Renal cortex interstitium (tissue), 11 donors: ENCODE measurements around the gene TTLL6. TPM values are rescaled to one million over a fixed set of nuclear protein-coding genes. Genes with fewer than 3 reads are reported as not detected.
"Not testable (repeated sequence)": the region's sequence is repeated elsewhere in the genome, so short reads cannot be mapped to it uniquely, and the experiment has no call there.

ENCODE experiments used
- DNase-seq, 11 donors: peaks; one replicate each; pipeline ENCODE4 v3.0.0-alpha.2; 2013; ENCODE audit warnings: low read depth in 9 of 11, low spot score in 4 of 11; ENCODE audit errors: extremely low read depth in 1 of 11
- polyA plus RNA-seq, 3 donors: library from polyadenylated mRNA; unstranded; fragments of 120-200 nt; gene quantifications; one replicate each; pipeline ENCODE4 v1.2.1, GENCODE V29; 2013; ENCODE audit not compliant: insufficient read length in 3 of 3

TTLL6 gene
- polyA plus RNA-seq, 3 donors, result 0.44 to 0.54 (median 0.52) TPM

- no peak for DNase-seq
Measured at GRCh38 chr17:48718227-48718760, 98.7 kb downstream of the TTLL6 start.

- DNase-seq, result no peak
Measured at GRCh38 chr17:48717367-48718226, 99.4 kb downstream of the TTLL6 start.

DNA sequence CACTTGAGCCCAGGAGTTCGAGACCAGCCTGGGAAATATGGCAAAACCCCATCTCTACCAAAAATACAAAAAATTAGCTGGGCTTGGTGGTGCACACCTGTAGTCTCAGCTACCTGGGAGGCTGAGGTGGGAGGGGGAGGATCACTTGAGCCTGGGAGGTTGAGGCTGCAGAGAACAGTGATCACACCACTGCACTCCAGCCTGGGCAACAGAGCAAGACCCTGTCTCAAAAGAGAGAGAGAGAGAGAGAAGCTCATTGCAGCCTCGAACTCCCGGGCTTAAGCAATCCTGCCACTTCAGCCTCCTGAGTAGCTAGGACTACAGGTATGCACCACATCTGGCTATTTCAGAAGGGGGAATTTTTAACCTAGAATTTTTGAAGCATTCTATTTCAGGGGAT, 100.5 kb downstream of the TTLL6 start:
- DNase-seq, result not testable (repeated sequence)

DNA sequence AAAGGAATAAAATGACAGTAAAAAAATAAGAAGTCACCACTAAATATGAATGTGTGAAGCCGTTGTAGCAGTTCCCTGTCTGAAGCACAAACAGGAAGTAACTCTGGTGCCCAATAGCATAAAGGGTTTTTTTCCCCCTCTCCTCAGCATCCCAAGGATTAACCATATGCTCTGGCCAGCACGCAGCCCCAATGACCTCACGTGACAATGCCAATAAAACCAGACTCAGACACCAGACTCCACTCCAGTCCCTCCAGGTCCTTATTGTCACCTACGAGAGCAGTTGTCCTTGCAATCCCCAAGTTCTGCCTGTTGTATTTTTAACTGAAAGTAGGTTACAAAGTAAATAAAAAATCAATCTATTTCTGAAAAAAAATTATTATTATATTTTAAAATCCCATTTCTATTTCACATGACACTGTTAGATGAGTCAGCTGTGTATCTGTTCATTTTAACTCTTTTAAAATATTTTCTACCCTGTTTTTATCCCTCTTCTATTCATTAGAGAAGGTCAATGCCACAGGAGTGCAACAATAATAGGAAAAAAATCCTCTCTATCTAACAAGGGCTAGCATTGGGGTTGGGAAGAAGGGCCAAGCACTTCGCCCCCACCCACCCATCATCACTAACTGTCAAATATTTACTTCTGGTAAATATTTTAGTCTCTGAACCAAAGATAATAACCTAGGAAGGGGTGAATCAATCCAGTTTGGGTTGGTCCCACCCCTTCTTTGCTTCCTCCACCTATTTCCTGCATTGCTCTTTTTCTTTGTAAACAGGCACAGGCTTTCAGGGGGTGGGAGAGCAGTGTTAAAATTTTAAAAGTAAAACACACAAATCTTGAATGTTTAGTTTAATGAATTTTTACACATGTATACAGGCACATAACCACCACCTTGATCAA, 101.3 kb downstream of the TTLL6 start:
- DNase-seq, result no peak

Other genes starting within 250 kb of the TTLL6 start
- 10 to 100 TPM; 12.3 to 26.4 (median 15.6) TPM for gene HOXB4, start 238.9 kb downstream of the TTLL6 start, polyA plus RNA-seq
- 100 to 1,000 TPM; 153 to 258 (median 169) TPM for gene HOXB3, start 227.0 kb downstream of the TTLL6 start, polyA plus RNA-seq
- 10 to 100 TPM; 30.0 to 58.2 (median 39.7) TPM for gene HOXB5, start 223.4 kb downstream of the TTLL6 start, polyA plus RNA-seq
- gene HOXB6, start 212.2 kb downstream of the TTLL6 start, polyA plus RNA-seq, result 100 to 1,000 TPM in 2 of 3 donors, 10 to 100 TPM in 1; 78.6 to 173 (median 115) TPM
- 10 to 100 TPM; 48.5 to 52.0 (median 48.5) TPM for gene HOXB7, start 206.2 kb downstream of the TTLL6 start, polyA plus RNA-seq
- gene HOXB8, start 201.9 kb downstream of the TTLL6 start, polyA plus RNA-seq, result 10 to 100 TPM; 46.1 to 68.4 (median 55.6) TPM
- gene HOXB9, start 190.9 kb downstream of the TTLL6 start, polyA plus RNA-seq, result 10 to 100 TPM; 68.7 to 88.7 (median 72.5) TPM
- gene PRAC1, start 94.7 kb downstream of the TTLL6 start, polyA plus RNA-seq, result not detected
- not detected for gene PRAC2, start 94.0 kb downstream of the TTLL6 start, polyA plus RNA-seq
- gene HOXB13, start 88.5 kb downstream of the TTLL6 start, polyA plus RNA-seq, result not detected
- gene CALCOCO2, start 13.8 kb upstream of the TTLL6 start, polyA plus RNA-seq, result 10 to 100 TPM; 71.9 to 83.7 (median 81.1) TPM
- 100 to 1,000 TPM; 138 to 156 (median 145) TPM for gene ATP5MC1, start 75.6 kb upstream of the TTLL6 start, polyA plus RNA-seq
- gene UBE2Z, start 91.2 kb upstream of the TTLL6 start, polyA plus RNA-seq, result 100 to 1,000 TPM in 1 of 3 donors, 10 to 100 TPM in 2; 95.4 to 103 (median 98.8) TPM
- 100 to 1,000 TPM; 103 to 112 (median 108) TPM for gene SNF8, start 127.6 kb upstream of the TTLL6 start, polyA plus RNA-seq
- gene GIP, start 151.4 kb upstream of the TTLL6 start, polyA plus RNA-seq, result not detected
- gene IGF2BP1, start 180.2 kb upstream of the TTLL6 start, polyA plus RNA-seq, result 10 to 100 TPM; 18.1 to 29.0 (median 28.1) TPM